Glutamatergic neuron (in vitro differentiated cells): ENCODE data around the gene BCAN. TPM values are rescaled to one million over a fixed set of nuclear protein-coding genes. Genes with fewer than 3 reads are reported as not detected.
"Not testable (repeated sequence)": the region's sequence is repeated elsewhere in the genome, so short reads cannot be mapped to it uniquely, and the experiment has no call there.

Source experiments
- DNase-seq: peaks from one replicate; pipeline ENCODE4 v3.0.0; 2022
- H3K27ac Mint-ChIP-seq: one replicate; pipeline ENCODE4 v1.8.0; 2020; ENCODE audit warnings: mild to moderate bottlenecking, mixed read lengths, inconsistent platforms; ENCODE audit not compliant: unreplicated experiment
- H3K27me3 Mint-ChIP-seq: one replicate; pipeline ENCODE4 v1.8.0; 2020; ENCODE audit warnings: mild to moderate bottlenecking, moderate library complexity, mixed read lengths, inconsistent platforms; ENCODE audit not compliant: unreplicated experiment
- H3K36me3 Mint-ChIP-seq: one replicate; pipeline ENCODE4 v1.8.0; 2020; ENCODE audit warnings: mild to moderate bottlenecking, mixed read lengths, inconsistent platforms; ENCODE audit not compliant: unreplicated experiment
- H3K4me1 Mint-ChIP-seq: one replicate; pipeline ENCODE4 v1.8.0; 2020; ENCODE audit warnings: mild to moderate bottlenecking, low read depth, mixed read lengths, inconsistent platforms; ENCODE audit not compliant: unreplicated experiment
- H3K4me3 Mint-ChIP-seq: one replicate; pipeline ENCODE4 v1.8.0; 2020; ENCODE audit warnings: mild to moderate bottlenecking, mixed read lengths, inconsistent platforms; ENCODE audit not compliant: unreplicated experiment
- H3K9me3 Mint-ChIP-seq: one replicate; pipeline ENCODE4 v1.8.0; 2020; ENCODE audit warnings: mild to moderate bottlenecking, moderate library complexity, mixed read lengths, inconsistent platforms; ENCODE audit not compliant: unreplicated experiment
- total RNA-seq: library from RNA; stranded (reverse); fragmentation: NEBNext Ultra II Directional; extraction: Animal tissue kit (Norgen Biotek cat#: 25700); gene quantifications from one replicate; pipeline ENCODE4 v1.2.1, GENCODE V29; 2021; ENCODE audit not compliant: unreplicated experiment
- TF ChIP-seq, protein P1 (sequence below): fragments of 200-600 bp; sonication (generic); IDR thresholded peaks from one replicate; pipeline ENCODE4 v1.5.0; 2021; ENCODE audit not compliant: partially characterized antibody, unreplicated experiment

The BCAN gene
- total RNA-seq, 1 donor from 2014 or later = 10.3 TPM

DNA sequence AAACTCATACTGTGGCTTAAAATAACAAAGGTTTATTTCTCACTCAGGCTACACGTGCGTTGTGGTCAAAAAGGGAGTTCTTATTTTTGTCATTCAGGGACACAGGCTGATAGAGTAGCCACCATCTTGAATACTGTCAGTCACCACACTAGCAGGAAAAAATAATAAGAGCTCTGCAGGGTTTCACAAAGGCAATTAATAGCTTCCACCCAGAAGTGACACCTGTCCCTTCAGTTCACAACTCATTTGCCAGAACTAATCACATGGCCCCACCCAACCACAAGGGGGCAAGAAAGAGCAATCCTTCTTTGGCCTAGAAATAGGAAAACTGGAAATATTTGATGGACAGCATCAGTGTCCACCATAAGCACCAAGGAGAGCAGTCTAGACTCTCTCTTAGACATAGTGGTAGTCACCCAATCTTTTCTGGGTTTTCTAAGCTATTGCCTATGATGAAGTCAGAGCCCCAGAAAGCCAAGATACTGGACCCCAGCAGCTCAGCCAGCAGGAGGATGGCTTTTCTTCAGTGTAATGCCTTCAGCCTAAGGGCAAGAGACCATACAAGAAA is 14.5 kb upstream of the BCAN start:
- peak; percentile 69 for DNase-seq

DNA sequence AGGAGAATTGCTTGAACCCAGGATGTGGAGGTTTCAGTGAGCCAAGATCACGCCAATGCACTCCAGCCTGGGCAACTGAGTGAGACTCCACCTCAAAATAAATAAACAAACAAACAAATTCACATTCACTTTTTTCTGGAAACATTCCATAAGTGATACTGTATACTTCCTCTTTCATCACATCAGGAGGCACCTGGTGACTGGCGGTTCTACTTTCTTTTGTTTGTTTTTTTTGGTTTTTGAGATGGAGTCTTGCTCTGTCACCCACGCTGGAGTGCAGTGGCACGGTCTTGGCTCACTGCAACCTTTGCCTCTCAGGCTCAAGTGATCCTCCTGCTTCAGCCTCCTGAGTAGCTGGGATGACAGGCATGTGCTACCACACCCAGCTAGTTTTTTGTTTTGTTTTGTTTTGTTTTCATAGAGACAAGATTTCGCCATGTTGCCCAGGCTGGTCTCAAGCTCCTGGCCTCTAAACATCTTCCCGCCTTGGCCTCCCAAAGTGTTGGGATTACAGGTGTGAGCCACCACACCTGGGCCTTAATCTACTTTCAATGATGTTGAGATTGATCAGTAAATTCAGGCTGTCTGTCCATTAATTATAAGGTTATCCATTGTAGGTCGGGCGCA is 12.0 kb upstream of the BCAN start:
- no peak overlapping the region for H3K4me3 Mint-ChIP-seq
- no peak for DNase-seq
- no peaks in the 10 kb centered on the region for H3K36me3 Mint-ChIP-seq
- H3K4me1 Mint-ChIP-seq = peaks cover 18% of the 10 kb centered on the region
- H3K27me3 Mint-ChIP-seq = peaks cover 14% of the 10 kb centered on the region
- H3K9me3 Mint-ChIP-seq = peaks cover 1% of the 10 kb centered on the region
- H3K27ac Mint-ChIP-seq = no peak overlapping the region
- TF ChIP-seq, protein P1, sequence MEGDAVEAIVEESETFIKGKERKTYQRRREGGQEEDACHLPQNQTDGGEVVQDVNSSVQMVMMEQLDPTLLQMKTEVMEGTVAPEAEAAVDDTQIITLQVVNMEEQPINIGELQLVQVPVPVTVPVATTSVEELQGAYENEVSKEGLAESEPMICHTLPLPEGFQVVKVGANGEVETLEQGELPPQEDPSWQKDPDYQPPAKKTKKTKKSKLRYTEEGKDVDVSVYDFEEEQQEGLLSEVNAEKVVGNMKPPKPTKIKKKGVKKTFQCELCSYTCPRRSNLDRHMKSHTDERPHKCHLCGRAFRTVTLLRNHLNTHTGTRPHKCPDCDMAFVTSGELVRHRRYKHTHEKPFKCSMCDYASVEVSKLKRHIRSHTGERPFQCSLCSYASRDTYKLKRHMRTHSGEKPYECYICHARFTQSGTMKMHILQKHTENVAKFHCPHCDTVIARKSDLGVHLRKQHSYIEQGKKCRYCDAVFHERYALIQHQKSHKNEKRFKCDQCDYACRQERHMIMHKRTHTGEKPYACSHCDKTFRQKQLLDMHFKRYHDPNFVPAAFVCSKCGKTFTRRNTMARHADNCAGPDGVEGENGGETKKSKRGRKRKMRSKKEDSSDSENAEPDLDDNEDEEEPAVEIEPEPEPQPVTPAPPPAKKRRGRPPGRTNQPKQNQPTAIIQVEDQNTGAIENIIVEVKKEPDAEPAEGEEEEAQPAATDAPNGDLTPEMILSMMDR = no peak

More for the DNA sequence above, 14.5 kb upstream of the BCAN start:
- no peak overlapping the region for H3K4me3 Mint-ChIP-seq
- H3K9me3 Mint-ChIP-seq = peaks cover 4% of the 10 kb centered on the region
- H3K36me3 Mint-ChIP-seq = no peaks in the 10 kb centered on the region
- H3K27ac Mint-ChIP-seq = no peak overlapping the region
- peaks cover 22% of the 10 kb centered on the region for H3K27me3 Mint-ChIP-seq
- TF ChIP-seq, protein P1 = peak; percentile 85
- peaks cover 9% of the 10 kb centered on the region for H3K4me1 Mint-ChIP-seq

DNA sequence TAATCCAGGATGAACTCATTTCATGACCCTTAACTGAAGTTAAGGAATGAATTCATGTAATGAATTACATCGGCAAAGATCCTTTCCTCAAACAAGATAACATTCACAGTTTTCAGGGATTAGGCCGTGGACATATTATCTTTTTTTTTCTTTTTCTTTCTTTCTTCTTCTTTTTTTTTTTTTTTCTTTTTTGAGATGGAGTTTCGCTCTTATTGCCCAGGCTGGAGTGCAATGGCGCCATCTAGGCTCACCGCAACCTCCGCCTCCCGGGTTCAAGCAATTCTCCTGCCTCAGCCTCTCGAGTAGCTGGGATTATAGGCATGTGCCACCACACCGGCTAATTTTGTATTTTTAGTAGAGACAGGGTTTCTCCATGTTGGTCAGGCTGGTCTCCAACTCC is 10.8 kb upstream of the BCAN start:
- H3K36me3 Mint-ChIP-seq, H3K27ac Mint-ChIP-seq, DNase-seq, H3K9me3 Mint-ChIP-seq, H3K4me3 Mint-ChIP-seq, H3K27me3 Mint-ChIP-seq: not testable (repeated sequence)
- peaks cover 20% of the 10 kb centered on the region for H3K4me1 Mint-ChIP-seq

DNA sequence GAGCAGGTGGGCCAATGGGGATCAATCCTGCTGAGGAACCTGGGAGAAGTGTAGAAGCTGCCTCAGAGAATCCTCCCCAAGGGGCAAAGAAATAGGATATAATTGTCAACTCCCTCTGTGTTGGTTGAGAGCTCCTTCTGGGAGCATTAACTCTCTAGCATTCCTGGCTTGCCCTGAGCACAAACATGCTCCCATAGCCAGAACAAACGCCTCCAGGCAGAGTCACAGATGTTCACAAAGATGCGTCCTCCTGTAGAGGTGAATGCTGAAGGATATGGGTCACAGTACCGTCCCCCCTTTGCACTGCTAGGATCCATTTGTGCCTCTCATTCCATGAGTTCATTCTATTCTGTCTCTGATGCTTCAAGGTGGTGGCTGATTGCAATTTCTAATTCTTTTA is 9.6 kb upstream of the BCAN start:
- TF ChIP-seq, protein P1 = no peak
- no peak for DNase-seq
- Mint-ChIP-seq H3K9me3 (peaks cover 4% of the 10 kb centered on the region), H3K4me1 (peaks cover 20% of the 10 kb centered on the region), H3K36me3 (no peaks in the 10 kb centered on the region), H3K27ac (no peak overlapping the region), H3K4me3 (no peak overlapping the region), H3K27me3 (peaks cover 6% of the 10 kb centered on the region)

DNA sequence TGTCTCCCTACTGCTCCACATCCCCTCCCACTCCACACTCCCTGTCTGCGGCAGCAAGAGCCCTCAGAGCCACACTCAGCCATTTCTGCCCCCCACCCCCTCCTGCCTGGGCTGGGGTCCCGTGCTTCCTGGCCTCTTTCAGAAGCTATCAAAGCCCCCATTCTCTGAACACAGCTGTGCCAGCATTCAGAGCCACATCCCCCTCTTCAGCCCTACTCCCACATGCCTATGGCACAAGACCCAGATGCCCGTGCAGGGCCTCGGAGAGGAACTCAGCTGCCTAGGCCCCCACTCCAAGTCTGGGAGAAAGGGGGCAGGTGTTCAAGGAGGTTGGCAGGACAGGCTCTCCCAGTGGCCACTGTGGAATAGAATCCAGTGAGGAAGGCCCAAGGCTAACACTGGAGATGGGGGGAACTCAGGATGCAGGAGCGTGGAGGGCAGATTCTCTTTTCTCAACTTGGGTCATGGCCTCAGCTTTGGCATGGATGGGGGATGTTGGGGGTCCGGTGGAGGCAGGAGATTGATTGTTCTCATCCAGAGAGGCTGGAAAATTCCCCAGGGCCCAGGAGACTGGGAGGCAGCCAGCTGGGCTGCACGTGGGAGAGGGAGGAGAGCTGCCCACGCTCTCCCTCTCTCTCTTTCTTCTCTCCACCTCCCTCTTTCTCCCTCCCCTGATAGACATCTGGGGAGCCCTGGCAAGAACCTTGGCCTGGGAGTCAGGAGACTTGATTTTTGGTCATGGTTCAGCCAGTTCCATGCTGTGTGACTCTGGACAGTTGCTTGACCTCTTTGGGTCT is 3.5 kb upstream of the BCAN start:
- Mint-ChIP-seq H3K9me3 (peaks cover 2% of the 10 kb centered on the region), H3K4me3 (peak overlapping the region; percentile 67), H3K36me3 (no peaks in the 10 kb centered on the region), H3K4me1 (peaks cover 40% of the 10 kb centered on the region), H3K27ac (no peak overlapping the region), H3K27me3 (peaks cover 6% of the 10 kb centered on the region)
- TF ChIP-seq, protein P1 = no peak
- no peak for DNase-seq
